Stimulated activated CD8-positive, alpha-beta memory T cell treated with anti-CD3 and anti-CD28 coated beads, Interleukin-2, amount 100 ng/mL, for 1 hour (primary cell): ENCODE data around the gene GJB4.
A peak's percentile ranks its signal among the peaks of the same experiment; 100 is the strongest.

Experiments
- DNase-seq, 2 donors: peaks; one replicate each; pipeline ENCODE4 v3.0.0-alpha.2; 2020; ENCODE audit warnings: low read depth in 2 of 2

GJB4 gene

GRCh38 chr1:34778381-34778780 lies 18.8 kb downstream of the GJB4 start:
- DNase-seq: no peak

DNA sequence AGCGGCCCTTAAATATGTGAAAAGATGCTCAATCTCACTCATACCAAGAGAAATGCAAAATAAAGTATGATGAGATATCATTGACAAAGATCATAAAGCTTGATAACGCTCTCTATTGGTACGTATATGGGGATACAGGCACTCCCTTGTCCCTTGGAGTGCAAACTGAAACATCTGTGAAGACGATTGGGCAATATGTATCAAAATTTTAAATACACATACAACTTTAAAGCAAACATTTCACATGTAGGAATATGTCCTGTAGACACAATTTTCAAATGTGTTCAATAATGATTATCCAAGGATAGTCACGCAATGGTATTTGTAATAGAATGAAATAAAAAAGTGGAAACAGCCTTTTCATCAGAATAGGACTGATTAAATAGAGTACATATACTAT lies 19.5 kb downstream of the GJB4 start:
- no peak for DNase-seq

DNA sequence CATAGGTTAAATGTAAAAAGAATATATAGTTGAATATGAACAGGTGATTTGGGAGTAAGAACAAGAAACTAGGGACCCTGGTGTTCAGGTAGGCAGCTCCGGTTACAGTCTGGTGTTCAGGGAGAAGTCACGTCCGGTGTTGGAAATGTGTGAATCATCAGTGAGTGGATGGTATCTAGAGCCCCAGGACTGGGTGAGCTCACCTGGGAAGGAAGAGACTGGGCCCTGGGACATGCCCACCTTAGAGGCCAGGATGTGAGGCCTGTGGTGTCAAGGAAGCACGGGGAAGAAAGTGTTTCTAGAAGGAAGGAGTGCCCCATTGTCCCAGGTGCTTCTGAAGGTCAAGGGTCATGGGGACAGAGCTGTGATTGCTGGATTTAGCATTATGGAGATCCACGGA lies 20.0 kb downstream of the GJB4 start:
- DNase-seq: no peak

DNA sequence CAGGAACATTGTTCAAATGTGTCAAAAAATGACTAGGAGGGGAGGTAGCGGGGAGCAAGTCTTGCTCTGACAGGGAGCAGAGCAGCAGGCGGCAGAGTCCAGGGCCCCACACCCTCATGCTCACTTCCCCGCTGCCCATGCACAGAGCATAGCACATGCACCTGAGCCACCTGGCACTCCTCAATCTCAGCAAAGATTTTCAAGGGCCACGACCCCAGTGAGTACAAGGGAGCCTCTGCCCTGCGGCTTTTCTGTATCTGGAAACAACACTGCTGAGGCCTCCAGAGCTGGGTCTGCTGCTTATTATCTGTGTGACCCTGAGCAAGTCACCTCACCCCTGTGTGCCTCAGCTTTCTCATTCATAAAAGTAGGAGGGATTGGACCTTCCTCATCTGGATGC lies 20.4 kb downstream of the GJB4 start:
- no peak for DNase-seq

DNA sequence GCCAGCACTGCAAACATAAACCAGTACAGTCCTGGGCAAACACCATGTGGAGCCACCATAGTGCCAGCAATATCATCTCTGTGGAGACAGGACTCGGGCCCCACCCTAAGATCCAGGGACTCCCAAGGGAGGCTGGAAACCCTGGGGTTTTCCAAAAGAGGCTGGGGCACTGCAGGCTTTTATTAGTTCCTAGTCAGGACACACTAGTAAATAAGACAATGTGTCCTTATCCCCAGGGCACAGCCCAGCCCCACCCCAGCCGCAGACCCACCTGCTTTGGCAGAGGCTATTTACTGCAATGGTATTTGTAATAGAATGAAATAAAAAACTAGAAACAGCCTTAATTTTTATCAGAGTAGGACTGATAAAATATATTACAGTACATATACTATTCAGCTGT lies 21.0 kb downstream of the GJB4 start:
- no peak for DNase-seq

GRCh38 chr1:34781071-34781843 lies 21.7 kb downstream of the GJB4 start, which contains the start of gene GJB3:
Gene GJB3 (plus strand): TSS chr1:34781214. CDS start chr1:34784763, 3,549 bp downstream.
- no peak for DNase-seq

GRCh38 chr1:34781844-34782391 lies 22.4 kb downstream of the GJB4 start:
- DNase-seq: no peak

DNA sequence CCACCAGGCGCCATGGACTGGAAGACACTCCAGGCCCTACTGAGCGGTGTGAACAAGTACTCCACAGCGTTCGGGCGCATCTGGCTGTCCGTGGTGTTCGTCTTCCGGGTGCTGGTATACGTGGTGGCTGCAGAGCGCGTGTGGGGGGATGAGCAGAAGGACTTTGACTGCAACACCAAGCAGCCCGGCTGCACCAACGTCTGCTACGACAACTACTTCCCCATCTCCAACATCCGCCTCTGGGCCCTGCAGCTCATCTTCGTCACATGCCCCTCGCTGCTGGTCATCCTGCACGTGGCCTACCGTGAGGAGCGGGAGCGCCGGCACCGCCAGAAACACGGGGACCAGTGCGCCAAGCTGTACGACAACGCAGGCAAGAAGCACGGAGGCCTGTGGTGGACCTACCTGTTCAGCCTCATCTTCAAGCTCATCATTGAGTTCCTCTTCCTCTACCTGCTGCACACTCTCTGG lies 25.2 kb downstream of the GJB4 start:
- DNase-seq: no peak

GRCh38 chr1:34785231-34785874 lies 25.8 kb downstream of the GJB4 start:
- DNase-seq: no peak

GRCh38 chr1:34785875-34786470 lies 26.4 kb downstream of the GJB4 start:
- DNase-seq: no peak

DNA sequence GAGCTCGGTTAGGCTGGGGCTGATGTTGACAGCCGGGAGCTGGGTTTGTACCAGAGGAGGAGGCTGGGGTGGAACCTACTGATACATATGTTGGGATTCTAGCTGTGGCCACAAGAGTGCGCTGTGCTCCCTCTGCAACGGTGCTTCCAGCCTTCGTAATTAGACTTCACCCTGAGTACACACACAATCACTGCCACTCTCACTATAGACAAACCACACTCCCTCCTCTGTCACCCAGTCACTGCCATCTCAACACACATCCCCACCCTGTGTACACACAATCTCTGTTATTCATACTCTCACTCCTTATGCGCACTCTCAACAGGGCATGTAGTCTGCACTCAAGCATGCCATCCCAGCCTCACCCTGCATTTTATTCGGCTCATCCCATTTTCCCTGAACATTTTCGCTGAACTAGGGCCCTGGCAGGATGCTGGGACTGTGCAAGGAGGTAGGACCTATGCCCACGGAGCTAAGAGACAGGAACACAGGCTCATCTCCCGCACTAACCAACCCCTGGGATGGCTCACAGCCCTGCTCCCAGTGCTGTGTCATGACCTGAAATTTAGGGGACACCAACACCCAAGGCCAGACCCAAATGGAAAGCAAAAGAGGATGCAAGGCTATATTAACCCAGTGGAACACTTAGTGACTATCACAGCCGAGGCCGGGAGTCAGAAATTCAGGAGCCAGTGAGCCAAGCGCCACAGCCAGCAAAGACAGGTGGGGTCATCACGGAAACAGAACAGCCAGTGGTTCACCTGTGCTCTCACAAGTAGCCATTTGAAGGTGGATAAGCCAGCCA lies 27.2 kb downstream of the GJB4 start:
- DNase-seq: peak; percentile 17 to 28

DNA sequence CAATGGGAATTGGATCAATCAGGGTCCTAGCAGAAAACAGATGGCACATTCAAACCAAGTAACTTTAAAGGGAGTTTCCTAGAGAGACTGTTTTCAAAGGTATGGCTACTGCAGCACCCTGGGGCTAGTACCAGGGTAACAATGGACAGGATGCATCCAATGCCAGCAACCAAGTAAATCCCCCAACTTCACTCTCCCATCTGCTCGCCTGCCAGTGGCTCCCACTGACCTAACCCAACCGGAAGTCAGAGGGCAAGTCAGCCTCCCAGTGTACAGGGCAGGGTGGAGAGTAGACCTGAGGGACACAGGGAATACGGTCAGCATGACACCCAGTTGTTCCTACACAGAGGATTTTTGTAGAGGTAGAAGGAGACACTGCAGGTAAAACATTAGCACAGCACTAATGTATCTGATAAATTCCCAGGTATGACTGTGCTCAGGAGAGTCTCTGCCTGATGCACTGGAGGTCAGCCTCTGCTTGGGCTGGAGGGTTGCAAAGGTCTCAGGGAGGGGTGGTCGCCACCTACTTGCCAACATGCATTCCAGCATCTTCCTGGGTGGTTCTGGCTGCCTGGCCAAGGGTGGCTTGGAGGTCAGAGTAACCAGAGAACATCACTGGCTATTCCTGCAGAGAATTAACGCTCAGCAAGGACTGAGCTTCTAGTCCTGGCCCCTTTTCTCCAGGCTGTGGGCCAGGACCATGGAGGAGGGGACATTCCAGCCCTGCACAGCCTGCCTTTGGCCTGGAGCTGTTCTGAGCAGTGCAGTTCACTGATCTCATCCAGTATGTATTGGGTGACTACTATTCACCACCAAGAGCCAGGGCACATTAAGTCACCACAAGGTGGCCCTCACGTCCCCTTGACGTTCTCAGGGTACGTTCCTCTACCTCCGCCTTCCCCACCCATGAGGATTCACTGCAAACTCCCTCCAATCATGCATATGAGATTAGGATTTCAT lies 28.2 kb downstream of the GJB4 start:
- no peak for DNase-seq

GRCh38 chr1:34790985-34791384 lies 31.4 kb downstream of the GJB4 start:
- DNase-seq: no peak

DNA sequence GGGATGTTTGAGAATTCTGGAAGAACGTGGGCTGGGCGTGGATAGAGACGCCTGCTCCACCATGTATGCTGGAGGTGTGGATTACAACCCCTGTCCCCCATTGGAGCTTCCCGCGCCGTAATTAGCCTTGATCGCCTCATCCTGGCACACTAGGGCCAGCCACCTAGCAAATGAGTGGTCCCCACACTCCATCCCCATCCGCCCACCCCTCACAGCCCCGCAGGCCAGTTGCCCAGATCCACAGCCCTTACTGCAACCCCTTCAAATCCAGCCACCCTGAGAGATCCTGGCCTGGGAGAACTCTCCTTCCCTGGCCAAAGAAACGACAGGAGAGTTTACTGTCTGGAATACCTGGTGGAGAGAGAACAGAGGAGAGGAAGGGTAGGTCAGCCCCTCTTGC lies 32.9 kb downstream of the GJB4 start:
- DNase-seq: no peak

DNA sequence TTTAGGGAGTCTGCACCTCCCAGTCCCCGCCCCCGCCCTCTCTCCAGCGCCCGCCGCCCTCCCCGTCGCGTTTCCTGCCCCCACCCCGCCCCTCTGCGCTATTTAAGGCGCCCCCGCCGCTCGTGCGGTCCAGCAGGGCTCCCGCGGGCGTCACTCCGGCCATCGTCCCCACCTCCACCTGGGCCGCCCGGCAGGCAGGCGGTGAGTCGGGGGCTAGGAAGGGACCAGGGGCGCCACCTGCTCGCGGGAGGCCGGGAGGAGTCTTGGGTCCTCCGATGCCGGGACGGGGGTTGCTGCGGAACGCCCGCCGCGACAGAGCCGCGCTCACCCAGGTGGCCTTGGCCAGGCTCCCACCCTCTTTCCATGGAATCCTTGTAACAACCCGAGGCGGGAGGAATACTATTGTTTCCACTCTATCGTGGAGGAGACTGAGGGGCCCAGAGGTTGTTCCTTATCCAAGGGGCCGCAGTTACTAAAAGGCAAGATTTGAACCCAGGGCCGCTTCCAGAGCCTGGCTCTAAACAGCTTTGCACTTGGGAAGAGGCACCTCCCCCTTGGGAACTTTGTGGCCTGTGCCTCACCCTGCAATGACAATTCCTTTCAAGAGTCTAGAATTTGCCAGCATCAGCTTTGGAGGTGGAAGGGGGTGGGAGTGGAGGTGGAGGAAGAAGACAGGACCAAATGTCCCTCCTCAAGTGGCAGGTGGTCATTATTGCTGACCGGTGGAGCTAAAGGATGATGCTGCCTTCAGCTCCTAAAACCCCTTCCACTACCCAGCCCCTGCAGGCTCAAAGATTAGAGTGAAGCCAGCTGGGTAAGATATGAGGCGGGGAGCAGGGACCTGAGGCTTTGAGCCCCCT lies 33.6 kb downstream of the GJB4 start, which contains the start of gene GJA4:
Gene GJA4, plus strand, starts transcription at position 132 of the 860 bp plus-strand sequence. CDS start 1,215 bp downstream, outside the sequence.
- no peak for DNase-seq

DNA sequence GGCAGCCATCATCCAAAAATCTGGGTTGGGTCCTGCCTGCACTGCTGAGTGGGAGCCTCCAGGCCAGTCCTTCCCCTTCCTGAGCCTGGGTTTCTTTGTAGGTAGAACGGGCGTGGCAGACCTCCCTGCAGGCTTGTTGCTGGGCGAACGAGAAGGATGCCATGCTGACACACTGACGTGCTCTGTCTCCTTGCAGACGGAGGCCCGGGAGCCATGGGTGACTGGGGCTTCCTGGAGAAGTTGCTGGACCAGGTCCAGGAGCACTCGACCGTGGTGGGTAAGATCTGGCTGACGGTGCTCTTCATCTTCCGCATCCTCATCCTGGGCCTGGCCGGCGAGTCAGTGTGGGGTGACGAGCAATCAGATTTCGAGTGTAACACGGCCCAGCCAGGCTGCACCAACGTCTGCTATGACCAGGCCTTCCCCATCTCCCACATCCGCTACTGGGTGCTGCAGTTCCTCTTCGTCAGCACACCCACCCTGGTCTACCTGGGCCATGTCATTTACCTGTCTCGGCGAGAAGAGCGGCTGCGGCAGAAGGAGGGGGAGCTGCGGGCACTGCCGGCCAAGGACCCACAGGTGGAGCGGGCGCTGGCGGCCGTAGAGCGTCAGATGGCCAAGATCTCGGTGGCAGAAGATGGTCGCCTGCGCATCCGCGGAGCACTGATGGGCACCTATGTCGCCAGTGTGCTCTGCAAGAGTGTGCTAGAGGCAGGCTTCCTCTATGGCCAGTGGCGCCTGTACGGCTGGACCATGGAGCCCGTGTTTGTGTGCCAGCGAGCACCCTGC lies 34.7 kb downstream of the GJB4 start:
- DNase-seq: no peak

DNA sequence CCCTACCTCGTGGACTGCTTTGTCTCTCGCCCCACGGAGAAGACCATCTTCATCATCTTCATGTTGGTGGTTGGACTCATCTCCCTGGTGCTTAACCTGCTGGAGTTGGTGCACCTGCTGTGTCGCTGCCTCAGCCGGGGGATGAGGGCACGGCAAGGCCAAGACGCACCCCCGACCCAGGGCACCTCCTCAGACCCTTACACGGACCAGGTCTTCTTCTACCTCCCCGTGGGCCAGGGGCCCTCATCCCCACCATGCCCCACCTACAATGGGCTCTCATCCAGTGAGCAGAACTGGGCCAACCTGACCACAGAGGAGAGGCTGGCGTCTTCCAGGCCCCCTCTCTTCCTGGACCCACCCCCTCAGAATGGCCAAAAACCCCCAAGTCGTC lies 35.2 kb downstream of the GJB4 start:
- DNase-seq: no peak

- DNase-seq: no peak
Measured at GRCh38 chr1:34795916-34796315, 36.4 kb downstream of the GJB4 start.

DNA sequence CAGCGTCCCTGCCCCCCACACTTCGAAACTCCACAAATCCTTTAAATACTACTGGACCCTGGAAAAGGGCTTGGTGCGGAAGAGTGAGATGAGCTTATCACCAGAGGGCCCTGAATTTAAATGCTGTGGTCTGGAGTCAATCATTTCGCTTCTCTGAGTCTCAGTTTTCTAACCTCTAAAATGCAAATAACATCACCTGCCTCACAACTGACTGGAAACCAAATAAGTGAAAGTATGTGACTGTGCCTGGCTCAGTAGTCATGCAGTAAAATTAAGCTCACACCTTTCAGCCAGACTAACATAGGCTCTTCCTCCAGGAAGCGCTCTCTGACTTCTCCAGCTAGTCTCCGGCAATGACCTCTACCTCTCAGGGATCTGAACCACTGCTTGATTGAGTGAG lies 37.5 kb downstream of the GJB4 start:
- no peak for DNase-seq
